DMS 273 treated with DMSO at 0.1 percent for 48 hours (cell line): ENCODE data around the gene HSD11B1L.

Experiments used
- DNase-seq: peaks from one replicate; lab custom pipeline; 2025; lab: John Stamatoyannopoulos, UW

The HSD11B1L gene

GRCh38 chr19:5680437-5681368 is at the start of gene HSD11B1L, which contains the start of gene MICOS13:
HSD11B1L (plus strand) TSS chr19:5681027; CDS start chr19:5684833, 3,806 bp downstream.
MICOS13 (minus strand) TSS chr19:5680516; CDS start chr19:5680486, 30 bp downstream.
- DNase-seq, result peak; percentile 97

GRCh38 chr19:5631567-5632240 is 49.1 kb upstream of the HSD11B1L start:
- no peak for DNase-seq

DNA sequence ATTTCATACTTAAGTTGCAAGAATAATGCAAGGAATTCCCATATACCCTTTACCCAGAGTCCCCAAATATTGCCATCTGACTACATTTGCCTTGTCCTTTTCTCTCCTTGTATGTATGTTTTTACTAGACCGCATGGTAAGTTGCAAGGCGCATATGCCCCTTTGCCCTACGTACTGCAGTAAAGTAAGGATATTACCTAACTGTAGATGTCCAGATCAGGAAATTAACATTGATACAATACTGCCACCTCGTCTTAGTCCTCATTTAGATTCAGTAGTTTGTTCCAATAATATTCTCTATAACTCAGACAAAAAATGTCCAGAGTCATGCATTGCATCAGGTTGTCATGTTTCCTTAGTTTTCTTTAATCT is 48.6 kb upstream of the HSD11B1L start:
- no peak for DNase-seq

- no peak for DNase-seq
These were observed 48.2 kb upstream of the HSD11B1L start for GRCh38 chr19:5632657-5633056.

GRCh38 chr19:5635427-5635826 is 45.4 kb upstream of the HSD11B1L start:
- DNase-seq, result no peak

- no peak for DNase-seq
These were observed 42.9 kb upstream of the HSD11B1L start for GRCh38 chr19:5637971-5638370.

DNA sequence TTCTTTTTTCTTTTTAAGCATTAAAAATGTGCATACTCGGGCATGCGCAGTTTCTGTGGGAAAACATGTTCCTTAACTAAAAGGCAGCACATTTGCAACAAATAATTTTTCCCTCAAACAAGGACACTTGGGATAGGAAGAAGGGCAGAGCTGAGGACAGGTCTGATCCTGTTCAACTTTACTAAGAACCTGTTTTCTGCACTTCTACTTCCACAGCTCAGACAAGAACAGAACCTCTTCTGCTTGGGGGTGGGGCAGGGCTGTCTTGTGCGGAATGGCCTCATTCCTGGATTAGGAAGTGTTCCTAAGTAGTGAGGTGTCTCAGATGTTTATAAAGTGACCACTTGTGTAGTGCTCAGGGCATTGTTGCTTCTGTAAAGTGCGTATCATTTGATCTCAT is 39.7 kb upstream of the HSD11B1L start:
- no peak for DNase-seq

DNA sequence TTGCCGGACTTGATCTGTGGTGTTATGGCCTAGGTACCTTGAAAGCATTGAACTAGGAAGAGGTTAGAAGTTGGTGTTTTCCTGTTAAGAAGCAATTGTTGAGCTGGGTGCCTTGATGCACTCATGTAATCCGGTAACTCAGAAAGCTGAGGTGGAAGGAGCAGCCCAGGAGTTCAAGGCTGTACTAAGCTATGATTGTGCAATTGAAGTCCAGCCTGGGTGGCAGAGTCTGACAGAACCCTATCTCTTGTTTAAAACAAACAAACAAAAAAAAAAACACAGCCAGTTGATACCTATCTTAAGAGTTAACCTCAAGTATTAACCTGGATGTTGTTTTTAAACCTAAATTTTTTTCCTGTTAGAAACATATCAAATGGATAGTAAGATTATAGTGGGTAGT is 38.6 kb upstream of the HSD11B1L start:
- no peak for DNase-seq

DNA sequence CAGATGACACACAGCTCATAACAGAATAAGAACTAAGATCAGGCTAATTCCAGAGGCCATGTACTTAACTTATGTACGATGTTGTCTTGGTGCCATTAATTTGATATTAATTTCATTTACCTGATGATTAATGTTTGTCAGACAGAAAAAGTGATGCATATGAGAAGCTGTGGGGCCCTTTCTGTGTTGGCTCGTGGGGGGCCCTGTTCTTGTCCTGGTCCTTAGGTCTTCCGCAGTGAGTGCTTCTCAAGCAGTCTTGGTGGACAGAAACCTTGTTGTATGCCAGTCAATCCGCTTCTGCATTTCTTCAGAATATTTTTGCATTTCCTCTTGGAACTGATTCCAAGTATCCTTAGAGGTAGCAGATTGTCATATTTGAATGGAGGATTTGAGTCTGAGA is 37.8 kb upstream of the HSD11B1L start:
- DNase-seq, result no peak

DNA sequence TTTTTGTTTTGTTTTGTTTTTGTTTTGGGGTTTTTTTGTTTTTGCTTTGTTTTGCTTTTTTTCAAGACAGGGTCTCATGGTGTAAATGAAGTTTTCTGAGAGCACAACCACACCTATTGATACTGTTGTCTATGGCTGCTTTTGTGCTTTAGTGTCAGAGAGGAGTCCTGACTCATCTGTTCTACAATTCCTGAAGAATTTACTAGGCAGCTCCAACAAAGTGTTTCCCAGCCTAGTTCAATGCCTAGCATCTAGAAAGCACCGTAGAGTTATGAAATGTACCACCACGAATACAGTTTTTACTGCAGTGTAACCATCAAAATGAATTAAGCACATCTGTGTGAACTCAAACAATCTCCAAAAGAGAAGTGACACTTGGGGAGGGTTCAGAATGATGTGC is 36.8 kb upstream of the HSD11B1L start:
- DNase-seq, result no peak

DNA sequence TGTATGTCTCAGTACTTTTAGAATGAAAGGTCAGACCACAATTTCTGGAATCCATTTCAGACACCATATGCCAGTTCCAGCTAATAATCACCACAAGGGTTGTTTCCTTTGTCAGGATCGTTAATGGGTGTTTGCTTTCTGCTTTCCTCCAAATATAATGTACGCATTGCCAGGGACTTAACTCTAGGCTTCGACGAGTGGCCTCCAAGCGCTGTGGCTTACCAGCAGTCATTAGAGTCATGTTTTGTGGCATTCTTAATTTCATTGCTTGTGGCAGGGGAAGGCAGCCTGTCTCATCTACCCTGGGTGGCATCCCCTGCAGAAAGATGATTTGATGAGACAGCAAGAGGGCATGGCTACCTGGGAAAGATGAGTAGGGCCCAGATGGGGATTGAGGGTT is 35.4 kb upstream of the HSD11B1L start:
- DNase-seq, result no peak

DNA sequence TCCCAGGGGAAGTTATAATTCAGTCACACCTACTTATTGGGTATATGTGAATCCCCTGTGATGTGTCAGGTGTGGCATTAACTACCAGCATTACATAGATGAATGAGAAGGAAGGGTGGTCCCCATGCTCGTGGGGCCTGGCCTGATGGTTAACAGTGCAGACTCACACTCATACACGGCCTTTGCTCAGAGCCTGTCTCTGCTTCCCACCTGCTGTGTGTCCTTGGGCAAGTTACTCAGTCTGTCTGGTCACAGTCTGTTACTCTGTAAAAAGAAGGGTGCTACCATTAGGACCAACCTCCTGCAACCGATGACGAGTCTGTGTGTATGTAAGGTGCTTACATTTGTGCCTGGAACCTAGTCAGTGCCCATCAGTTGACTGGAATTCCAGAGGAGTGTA is 34.1 kb upstream of the HSD11B1L start:
- no peak for DNase-seq

- DNase-seq, result no peak
These were observed 32.4 kb upstream of the HSD11B1L start for GRCh38 chr19:5648464-5648863.

- no peak for DNase-seq
These were observed 29.5 kb upstream of the HSD11B1L start for GRCh38 chr19:5651361-5651760.

DNA sequence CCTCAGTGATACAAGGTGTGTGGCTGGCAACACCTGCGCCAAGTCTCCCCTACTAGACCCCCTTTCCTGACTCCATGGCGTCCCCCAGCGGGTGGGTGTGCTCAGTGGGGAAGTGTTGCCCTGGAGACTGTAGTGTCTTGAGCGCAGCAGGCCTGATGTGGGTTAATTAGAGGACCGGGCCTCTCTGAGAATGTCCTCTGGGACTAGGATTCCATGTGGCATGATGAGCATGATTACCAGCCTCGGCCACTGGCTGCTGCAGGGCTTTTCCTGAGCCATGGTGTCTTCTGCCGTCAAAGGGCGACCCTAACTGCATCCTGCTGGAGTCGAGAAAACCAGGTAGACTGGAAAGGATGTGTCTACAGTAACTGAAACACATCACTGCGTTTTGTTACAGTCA is 28.6 kb upstream of the HSD11B1L start:
- DNase-seq, result no peak

- no peak for DNase-seq
These were observed 25.9 kb upstream of the HSD11B1L start for GRCh38 chr19:5654931-5655330.

- no peak for DNase-seq
These were observed 25.4 kb upstream of the HSD11B1L start for GRCh38 chr19:5655412-5655811.

DNA sequence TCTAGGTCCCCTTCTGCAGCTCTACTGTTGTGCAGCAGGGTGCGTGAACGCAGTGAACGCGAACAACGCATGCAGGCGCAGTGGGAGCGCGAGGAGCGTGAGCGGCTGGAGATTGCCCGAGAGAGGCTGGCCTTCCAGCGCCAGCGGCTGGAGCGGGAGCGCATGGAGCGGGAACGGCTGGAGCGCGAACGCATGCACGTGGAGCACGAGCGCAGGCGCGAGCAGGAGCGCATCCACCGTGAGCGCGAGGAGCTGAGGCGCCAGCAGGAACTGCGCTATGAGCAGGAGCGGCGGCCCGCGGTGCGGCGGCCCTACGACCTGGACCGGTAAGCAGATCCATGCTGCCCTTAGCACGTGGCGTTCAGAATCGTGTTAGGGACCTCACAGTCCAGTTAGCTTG is 19.3 kb upstream of the HSD11B1L start:
- DNase-seq, result no peak

DNA sequence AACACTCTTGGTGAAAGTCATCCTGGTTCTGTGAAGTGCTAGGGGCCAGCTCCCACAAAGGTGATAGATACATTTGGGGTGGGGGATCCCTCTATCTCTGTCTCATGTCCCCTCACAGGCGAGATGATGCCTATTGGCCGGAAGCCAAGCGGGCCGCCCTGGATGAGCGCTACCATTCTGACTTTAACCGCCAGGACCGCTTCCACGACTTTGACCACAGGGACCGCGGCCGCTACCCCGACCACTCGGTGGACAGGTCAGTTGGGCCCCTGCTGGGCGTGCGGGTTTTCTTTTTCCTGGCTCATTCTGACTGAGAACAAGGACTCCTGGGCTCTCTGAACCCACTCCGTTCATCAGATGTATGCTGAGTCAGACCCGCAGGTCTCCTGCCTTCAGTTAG is 16.9 kb upstream of the HSD11B1L start:
- no peak for DNase-seq

GRCh38 chr19:5664515-5664914 is 16.3 kb upstream of the HSD11B1L start:
- DNase-seq, result no peak

GRCh38 chr19:5665781-5666513 is 14.9 kb upstream of the HSD11B1L start:
- no peak for DNase-seq

DNA sequence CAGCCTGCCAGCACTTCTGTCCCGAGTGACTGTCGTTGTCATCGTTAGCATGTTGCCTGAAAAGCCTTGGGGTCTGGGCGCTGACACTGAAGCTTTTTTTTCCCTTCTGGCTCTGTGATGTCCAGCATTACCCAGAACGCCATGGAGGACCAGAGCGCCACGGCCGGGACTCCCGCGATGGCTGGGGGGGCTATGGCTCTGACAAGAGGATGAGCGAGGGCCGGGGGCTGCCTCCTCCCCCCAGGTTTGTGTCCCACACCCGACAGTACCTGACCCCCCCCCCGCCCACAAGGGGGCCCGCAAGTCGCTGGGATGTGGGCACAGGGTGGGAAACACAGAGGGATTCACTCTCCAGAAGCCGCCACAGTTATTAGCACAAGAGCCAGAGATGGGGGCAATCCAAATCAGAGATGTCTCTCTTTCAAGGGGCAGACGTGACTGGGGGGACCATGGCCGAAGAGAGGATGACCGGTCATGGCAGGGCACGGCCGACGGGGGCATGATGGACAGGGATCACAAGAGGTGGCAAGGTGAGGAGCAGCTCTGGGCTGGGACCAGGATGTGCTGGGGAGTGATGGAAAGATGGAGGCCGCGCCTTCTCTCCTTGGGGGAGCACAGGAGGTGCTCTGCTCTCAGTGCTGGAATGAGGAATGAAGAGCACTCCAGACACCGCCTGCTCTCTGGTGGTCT is 13.8 kb upstream of the HSD11B1L start:
- no peak for DNase-seq
